Measurements from ENCODE around the gene MBD6. TPM values are rescaled to one million over a fixed set of nuclear protein-coding genes. Genes with fewer than 3 reads are reported as not detected.
A peak's percentile ranks its signal among the peaks of the same experiment; 100 is the strongest.
"Not testable (repeated sequence)": the region's sequence is repeated elsewhere in the genome, so short reads cannot be mapped to it uniquely, and the experiment has no call there.

Gene MBD6
- total RNA-seq, 8 experiments from 2014 or later = 5.5 to 37.5 (median 9.7) TPM

DNA sequence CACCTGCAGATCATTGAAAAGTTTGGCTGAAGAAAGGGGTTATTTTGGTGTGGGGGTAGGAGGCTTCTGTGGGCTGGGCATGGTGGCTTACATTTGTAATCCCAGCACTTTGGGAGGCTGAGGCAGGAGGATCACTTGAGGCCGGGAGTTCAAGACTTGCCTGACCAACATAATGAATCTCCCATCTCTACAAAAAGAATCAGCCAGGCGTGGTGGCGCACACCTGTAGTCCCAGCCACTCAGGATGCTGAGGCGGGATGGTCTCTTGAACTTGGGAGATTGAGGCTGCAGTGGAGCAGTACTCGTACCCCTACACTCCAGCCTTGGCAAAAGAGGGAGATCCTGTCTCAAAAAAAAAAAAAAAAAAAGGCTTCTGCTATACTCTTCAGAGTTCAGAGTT is 9.4 kb upstream of the MBD6 start:
- in situ Hi-C loops (cut with MboI; ENCODE audit: low pct_unique_long_range_greater_than_20kb in 2 of 9, low sequenced_read_pairs in 9 of 9, unreplicated experiment in 9 of 9) = no loop called here
- no peak for ATAC-seq (replicated peaks in 6 of 8)
- Histone ChIP-seq H3K4me3 (no peak overlapping the region), H3K4me1 (replicated peaks in 1 of 2) (peaks cover 10 to 16% of the 10 kb centered on the region in 2 donors), H3K27ac (no peak overlapping the region)
- WGBS, 10 experiments = 83 to 100% (median 93%) methylated on average over 1 to 4 of the region's 5 CpGs; no CpG with 5 or more reads in 4 of the 10 experiments

GRCh38 chr12:57513677-57514076 is 8.9 kb upstream of the MBD6 start:
- peaks cover 15 to 19% of the 10 kb centered on the region in 2 donors for H3K4me1 ChIP-seq (replicated peaks in 1 of 2)
- in situ Hi-C loops (cut with MboI; ENCODE audit: low pct_unique_long_range_greater_than_20kb in 2 of 9, low sequenced_read_pairs in 9 of 9, unreplicated experiment in 9 of 9); H3K27ac ChIP-seq; H3K4me3 ChIP-seq; ATAC-seq (replicated peaks in 6 of 8): not testable (repeated sequence)
- WGBS, 10 experiments = 81 to 100% (median 100%) methylated on average over 1 to 6 of the region's 6 CpGs; no CpG with 5 or more reads in 4 of the 10 experiments

DNA sequence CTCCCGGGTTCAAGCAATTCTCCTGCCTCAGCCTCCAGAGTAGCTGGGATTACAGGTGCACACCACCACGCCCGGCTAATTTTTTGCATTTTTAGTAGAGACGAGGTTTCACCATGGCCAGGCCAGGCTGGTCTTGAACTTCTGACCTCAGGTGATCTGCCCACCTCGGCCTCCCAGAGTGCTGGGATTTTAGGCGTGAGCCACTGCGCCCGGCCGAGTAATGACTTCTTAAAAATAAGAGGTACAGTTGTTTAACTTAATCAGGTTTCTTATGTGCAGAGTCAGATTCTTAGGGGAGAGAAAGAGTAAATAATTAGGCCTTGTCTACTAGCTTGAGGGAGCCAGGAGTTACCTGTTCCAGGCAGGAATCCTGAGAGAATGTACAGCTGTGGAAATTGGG is 8.4 kb upstream of the MBD6 start:
- H3K4me3 ChIP-seq; ATAC-seq (replicated peaks in 6 of 8); H3K27ac ChIP-seq; in situ Hi-C loops (cut with MboI; ENCODE audit: low pct_unique_long_range_greater_than_20kb in 2 of 9, low sequenced_read_pairs in 9 of 9, unreplicated experiment in 9 of 9): not testable (repeated sequence)
- peaks cover 19 to 20% of the 10 kb centered on the region in 2 donors for H3K4me1 ChIP-seq (replicated peaks in 1 of 2)
- 80 to 100% (median 90%) methylated on average over 1 to 3 of the region's 9 CpGs; no CpG with 5 or more reads in 5 of the 10 experiments for WGBS, 10 experiments

GRCh38 chr12:57514720-57515407 is 7.8 kb upstream of the MBD6 start:
- peaks cover 19 to 20% of the 10 kb centered on the region in 2 donors for H3K4me1 ChIP-seq (replicated peaks in 1 of 2)
- H3K4me3 ChIP-seq = no peak overlapping the region
- peak in 4 of 8 experiments; percentile 2 to 9 (median 4) for ATAC-seq (replicated peaks in 6 of 8)
- in situ Hi-C loops (cut with MboI; ENCODE audit: low pct_unique_long_range_greater_than_20kb in 2 of 9, low sequenced_read_pairs in 9 of 9, unreplicated experiment in 9 of 9) = no loop called here
- WGBS, 10 experiments = 79 to 100% (median 100%) methylated on average over 1 to 9 of the region's 9 CpGs; no CpG with 5 or more reads in 3 of the 10 experiments
- no peak overlapping the region for H3K27ac ChIP-seq

DNA sequence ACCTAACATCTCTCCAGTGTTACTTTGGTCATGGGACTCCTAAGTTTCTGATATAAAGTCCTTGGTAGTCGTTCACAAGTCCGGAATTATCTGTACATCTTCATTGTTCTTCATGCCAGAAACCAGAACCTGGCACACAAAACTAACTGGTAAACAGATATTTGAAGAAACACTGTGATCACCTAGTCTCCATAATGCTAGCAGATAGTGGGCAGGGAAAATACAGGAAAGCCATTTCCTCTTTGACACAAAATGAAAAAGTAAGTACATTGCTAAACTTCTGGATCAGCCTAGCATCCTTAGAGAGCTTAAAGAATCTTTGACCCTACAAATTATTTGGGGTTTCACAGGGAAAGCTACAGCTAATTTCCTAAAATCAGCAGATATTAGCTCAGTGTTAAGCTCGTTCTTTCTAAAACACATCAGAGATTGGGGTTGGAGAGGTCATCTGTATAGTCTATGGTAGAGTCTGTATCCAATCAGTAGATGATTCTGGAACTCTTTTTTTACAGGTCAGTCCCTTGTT is 7.2 kb upstream of the MBD6 start:
- Histone ChIP-seq H3K4me1 (replicated peaks in 1 of 2) (peaks cover 19 to 20% of the 10 kb centered on the region in 2 donors), H3K4me3 (no peak overlapping the region), H3K27ac (no peak overlapping the region)
- in situ Hi-C loops (cut with MboI; ENCODE audit: low pct_unique_long_range_greater_than_20kb in 2 of 9, low sequenced_read_pairs in 9 of 9, unreplicated experiment in 9 of 9) = no loop called here
- WGBS, 10 experiments = 72 to 100% (median 100%) methylated on average over 1 to 2 of the region's 3 CpGs
- ATAC-seq (replicated peaks in 6 of 8) = peak in 1 of 8 experiments; percentile 1

DNA sequence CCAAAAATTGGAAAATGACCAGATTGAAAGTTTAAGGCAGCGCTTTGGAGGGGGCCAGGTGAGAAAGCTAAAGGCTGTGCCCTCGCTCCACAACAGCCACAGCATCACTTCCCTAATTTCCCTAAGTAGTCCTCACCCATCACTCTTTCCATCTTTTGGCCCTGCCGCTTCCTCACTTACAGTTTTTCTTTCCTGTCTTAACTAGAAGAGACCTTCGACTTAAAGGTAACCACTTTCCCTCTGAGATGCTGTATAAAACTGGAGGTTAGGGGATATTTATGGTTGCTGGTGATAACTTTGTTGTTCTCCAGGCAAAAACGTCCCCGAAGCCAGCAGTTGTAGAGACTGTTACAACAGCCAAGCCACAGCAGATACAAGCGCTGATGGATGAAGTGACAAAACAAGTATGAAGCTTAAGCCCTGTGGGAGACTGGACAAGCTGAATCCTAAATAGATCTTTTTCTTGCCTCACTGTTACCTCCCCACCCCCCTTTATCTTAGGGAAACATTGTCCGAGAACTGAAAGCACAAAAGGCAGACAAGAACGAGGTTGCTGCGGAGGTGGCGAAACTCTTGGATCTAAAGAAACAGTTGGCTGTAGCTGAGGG is 6.6 kb upstream of the MBD6 start:
- H3K4me3 ChIP-seq = no peak overlapping the region
- in situ Hi-C loops (cut with MboI; ENCODE audit: low pct_unique_long_range_greater_than_20kb in 2 of 9, low sequenced_read_pairs in 9 of 9, unreplicated experiment in 9 of 9) = no loop called here
- ATAC-seq (replicated peaks in 6 of 8) = peak in 1 of 8 experiments; percentile 0
- WGBS, 10 experiments = 80 to 94% (median 87%) methylated on average over 3 to 10 of the region's 11 CpGs
- H3K27ac ChIP-seq = no peak overlapping the region
- H3K4me1 ChIP-seq (replicated peaks in 1 of 2) = peaks cover 21 to 23% of the 10 kb centered on the region in 2 donors

DNA sequence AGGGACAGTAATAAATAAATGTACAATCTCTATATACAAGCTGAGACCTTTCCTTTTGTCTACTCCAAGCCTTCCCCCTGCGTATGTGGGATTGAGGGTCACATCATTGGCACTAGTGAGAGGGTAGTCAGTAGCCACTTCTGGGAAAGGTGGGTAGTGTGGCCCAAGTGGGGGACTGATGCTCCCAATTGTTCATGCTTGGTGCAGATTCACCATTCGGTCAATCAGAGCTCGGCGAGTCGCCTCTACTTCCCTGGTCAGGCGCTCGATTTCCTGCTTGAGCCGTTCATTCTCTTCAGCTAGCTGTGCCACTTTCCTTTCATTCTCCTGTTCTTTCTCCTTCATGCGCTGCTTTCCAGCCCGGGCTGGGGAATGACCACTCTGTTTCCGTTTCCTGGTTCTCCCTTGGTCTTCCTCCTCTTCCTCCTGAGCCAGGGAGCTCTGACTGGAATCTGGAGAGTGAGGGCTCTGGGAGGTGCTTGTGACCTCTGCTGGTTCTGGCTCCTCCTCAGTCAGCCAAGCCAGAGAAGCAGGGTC is 5.9 kb upstream of the MBD6 start:
- H3K27ac ChIP-seq = peak overlapping the region in 1 of 2 donors; percentile 15
- in situ Hi-C loops (cut with MboI; ENCODE audit: low pct_unique_long_range_greater_than_20kb in 2 of 9, low sequenced_read_pairs in 9 of 9, unreplicated experiment in 9 of 9) = no loop called here
- 75 to 100% (median 100%) methylated on average over 1 to 10 of the region's 11 CpGs for WGBS, 10 experiments

DNA sequence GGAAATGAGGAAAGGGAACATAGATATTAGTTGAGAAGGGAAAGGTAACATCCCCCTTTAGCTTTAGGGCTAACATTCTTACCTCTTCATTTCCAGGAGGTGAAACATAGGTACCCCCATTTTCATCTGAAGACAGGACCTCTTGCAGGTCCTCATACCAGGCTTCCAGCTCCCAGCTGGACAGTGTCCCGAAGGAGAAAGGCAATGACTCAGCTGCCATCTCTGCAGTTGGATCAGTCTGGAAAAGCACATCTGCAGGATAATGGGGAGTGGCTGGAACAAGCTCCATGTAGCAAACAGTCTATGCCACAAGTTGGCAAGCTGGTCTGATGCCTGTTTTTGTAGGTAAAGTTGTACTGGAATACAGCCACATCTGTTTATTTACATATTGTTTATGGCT is 5.4 kb upstream of the MBD6 start:
- in situ Hi-C loops (cut with MboI; ENCODE audit: low pct_unique_long_range_greater_than_20kb in 2 of 9, low sequenced_read_pairs in 9 of 9, unreplicated experiment in 9 of 9) = no loop called here
- peak overlapping the region in 1 of 2 donors; percentile 15 for H3K27ac ChIP-seq

More for the DNA sequence above, 5.9 kb upstream of the MBD6 start:
- ATAC-seq (replicated peaks in 6 of 8) = no peak
- Histone ChIP-seq H3K4me3 (peak overlapping the region in 1 of 5 donors; percentile 88), H3K4me1 (replicated peaks in 1 of 2) (peaks cover 27 to 29% of the 10 kb centered on the region in 2 donors)

GRCh38 chr12:57517718-57518117 is 4.9 kb upstream of the MBD6 start:
- peak overlapping the region; percentile 3 to 98 (median 88) for H3K4me3 ChIP-seq
- 40 to 100% (median 95%) methylated on average over 3 to 8 of the region's 10 CpGs; no CpG with 5 or more reads in 2 of the 10 experiments for WGBS, 10 experiments
- peaks cover 29 to 35% of the 10 kb centered on the region in 2 donors for H3K4me1 ChIP-seq (replicated peaks in 1 of 2)
- in situ Hi-C loops (cut with MboI; ENCODE audit: low pct_unique_long_range_greater_than_20kb in 2 of 9, low sequenced_read_pairs in 9 of 9, unreplicated experiment in 9 of 9); ATAC-seq (replicated peaks in 6 of 8); H3K27ac ChIP-seq: not testable (repeated sequence)

More for the DNA sequence above, 5.4 kb upstream of the MBD6 start:
- peak overlapping the region in 2 of 5 donors; percentile 88 to 98 for H3K4me3 ChIP-seq
- ATAC-seq (replicated peaks in 6 of 8) = no peak
- peaks cover 29 to 34% of the 10 kb centered on the region in 2 donors for H3K4me1 ChIP-seq (replicated peaks in 1 of 2)
- 11 to 100% (median 60%) methylated on average over 1 of the region's 1 CpG; no CpG with 5 or more reads in 5 of the 10 experiments for WGBS, 10 experiments

DNA sequence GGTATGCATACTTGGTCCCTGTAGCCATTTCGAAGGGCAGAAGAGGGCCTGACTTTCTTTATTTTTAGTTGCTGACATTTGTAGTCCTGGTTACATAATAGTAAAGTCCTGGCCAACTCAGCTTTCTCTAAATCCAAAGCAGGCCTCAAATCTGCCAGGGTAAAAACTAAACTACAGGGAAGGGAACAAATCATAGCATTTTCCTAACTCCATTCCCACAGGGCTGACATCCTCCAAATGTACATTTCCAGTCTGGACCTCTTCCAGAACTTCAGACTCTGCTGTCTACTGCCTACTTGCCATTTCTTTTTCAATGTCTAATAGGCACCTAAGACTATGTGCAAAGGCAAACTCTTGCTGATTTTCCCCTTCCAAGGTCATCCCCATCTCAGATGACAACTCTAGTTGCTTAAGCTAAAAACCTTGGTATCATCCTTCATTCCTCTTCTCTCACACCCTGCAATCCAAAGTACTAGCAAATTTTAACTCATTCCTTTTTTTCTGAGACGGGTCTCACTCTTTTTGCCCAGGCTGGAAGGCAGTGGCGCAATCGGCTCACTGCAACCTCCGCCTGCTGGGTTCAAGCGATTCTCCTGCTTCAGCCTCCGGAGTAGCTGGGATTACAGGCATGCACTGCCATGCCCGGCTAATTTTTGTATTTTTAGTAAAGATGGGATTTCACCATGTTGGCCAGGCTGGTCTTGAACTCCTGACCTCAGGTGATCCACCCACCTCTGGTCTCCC is 4.3 kb upstream of the MBD6 start:
- Histone ChIP-seq H3K27ac (peak overlapping the region; percentile 16 to 97), H3K4me3 (peak overlapping the region; percentile 67 to 98 (median 88)), H3K4me1 (replicated peaks in 1 of 2) (peaks cover 29 to 35% of the 10 kb centered on the region in 2 donors)
- 49 to 100% (median 81%) methylated on average over 1 to 8 of the region's 8 CpGs; no CpG with 5 or more reads in 1 of the 10 experiments for WGBS, 10 experiments
- ATAC-seq (replicated peaks in 6 of 8) = no peak
- in situ Hi-C loops (cut with MboI; ENCODE audit: low pct_unique_long_range_greater_than_20kb in 2 of 9, low sequenced_read_pairs in 9 of 9, unreplicated experiment in 9 of 9) = no loop called here

- H3K4me1 ChIP-seq (replicated peaks in 1 of 2) = peaks cover 35 to 41% of the 10 kb centered on the region in 2 donors
- ATAC-seq (replicated peaks in 6 of 8) = no peak
- 0 to 50% (median 14%) methylated on average over 1 to 6 of the region's 7 CpGs; no CpG with 5 or more reads in 2 of the 10 experiments for WGBS, 10 experiments
- peak overlapping the region; percentile 67 to 98 (median 88) for H3K4me3 ChIP-seq
- in situ Hi-C loops (cut with MboI; ENCODE audit: low pct_unique_long_range_greater_than_20kb in 2 of 9, low sequenced_read_pairs in 9 of 9, unreplicated experiment in 9 of 9) = no loop called here
- peak overlapping the region; percentile 96 to 97 for H3K27ac ChIP-seq
These were observed 3.5 kb upstream of the MBD6 start for GRCh38 chr12:57518920-57519795.

DNA sequence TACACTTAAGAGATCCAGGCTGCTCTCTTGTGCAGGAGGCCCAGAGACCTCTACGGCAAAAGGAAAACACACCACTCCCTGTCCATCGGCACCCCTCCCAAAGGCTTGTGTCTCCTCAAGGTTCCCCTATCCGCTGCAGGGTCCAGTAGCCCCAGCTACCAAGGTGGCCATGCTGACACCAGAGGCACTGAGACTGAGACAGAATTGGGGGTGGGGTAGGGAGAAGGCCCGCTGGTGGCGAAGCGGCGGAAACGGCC is 2.9 kb upstream of the MBD6 start:
- Histone ChIP-seq H3K4me3 (peak overlapping the region; percentile 67 to 98 (median 88)), H3K27ac (peak overlapping the region; percentile 96 to 97), H3K4me1 (replicated peaks in 1 of 2) (peaks cover 40 to 46% of the 10 kb centered on the region in 2 donors)
- 0 to 10% (median 0%) methylated on average over 1 to 7 of the region's 8 CpGs; no CpG with 5 or more reads in 7 of the 10 experiments for WGBS, 10 experiments
- in situ Hi-C loops (cut with MboI; ENCODE audit: low pct_unique_long_range_greater_than_20kb in 2 of 9, low sequenced_read_pairs in 9 of 9, unreplicated experiment in 9 of 9) = no loop called here
- peak in 1 of 8 experiments; percentile 0 for ATAC-seq (replicated peaks in 6 of 8)
